Left ventricle myocardium superior (tissue), 1 donor: ENCODE results near the gene SYTL5. TPM values are rescaled to one million over a fixed set of nuclear protein-coding genes. Genes with fewer than 3 reads are reported as not detected.
A peak's percentile ranks its signal among the peaks of the same experiment; 100 is the strongest.

Experiments
- ATAC-seq: fragments of 200-7000 bp; cut with Tn5 transposase; one replicate; pipeline ENCODE4 v1.9.1; 2020; ENCODE audit warnings: mild to moderate bottlenecking, moderate library complexity
- DNase-seq: peaks from one replicate; pipeline ENCODE4 v3.0.0-alpha.2; 2020
- intact Hi-C: fragments of 100-400 bp; cut with micrococcal nuclease; formaldehyde crosslinking; loops from one replicate; pipeline ENCODE4 v1.11.0; 2022
- total RNA-seq: library from RNA; stranded (reverse); fragmentation: NEBNext Ultra II Directional; extraction: Animal tissue kit (Norgen Biotek cat#: 25700); gene quantifications from one replicate; pipeline ENCODE4 v1.2.1, GENCODE V29; 2021
- donor health status: DM: no; HTN: yes; CAD: no; lungs with severe emphysema.

SYTL5 gene
- total RNA-seq, 1 donor from 2014 or later = not detected

GRCh38 chrX:38124000-38124399, 117.6 kb downstream of the SYTL5 start:
- intact Hi-C loops = no loop called here
- DNase-seq (no peak), ATAC-seq (no peak)

GRCh38 chrX:38126179-38126578, 119.8 kb downstream of the SYTL5 start:
- DNase-seq = no peak
- ATAC-seq = no peak
- intact Hi-C loops = no loop called here

GRCh38 chrX:38127961-38128360, 121.6 kb downstream of the SYTL5 start:
- intact Hi-C loops = no loop called here
- ATAC-seq = no peak
- DNase-seq = no peak

GRCh38 chrX:38129366-38129765, 123.0 kb downstream of the SYTL5 start:
- no peak for DNase-seq
- no peak for ATAC-seq
- intact Hi-C loops = no loop called here

GRCh38 chrX:38138157-38138891, 132.0 kb downstream of the SYTL5 start:
- intact Hi-C loops = no loop called here
- DNase-seq (no peak), ATAC-seq (no peak)

- DNase-seq = no peak
- intact Hi-C loops = no loop called here
- ATAC-seq = no peak
Measured at GRCh38 chrX:38138900-38139299, 132.5 kb downstream of the SYTL5 start.

- intact Hi-C loops = no loop called here
- ATAC-seq = peak; percentile 65
- DNase-seq = no peak
Measured at GRCh38 chrX:38142610-38143009, 136.3 kb downstream of the SYTL5 start.

GRCh38 chrX:38149016-38149415, 142.7 kb downstream of the SYTL5 start:
- no peak for DNase-seq
- ATAC-seq = no peak
- intact Hi-C loops = no loop called here

GRCh38 chrX:38150993-38151392, 144.6 kb downstream of the SYTL5 start:
- intact Hi-C loops = no loop called here
- DNase-seq (no peak), ATAC-seq (no peak)

GRCh38 chrX:38151441-38151840, 145.1 kb downstream of the SYTL5 start:
- DNase-seq (no peak), ATAC-seq (no peak)
- intact Hi-C loops = no loop called here

GRCh38 chrX:38154340-38154739, 148.0 kb downstream of the SYTL5 start:
- intact Hi-C loops = no loop called here
- DNase-seq = no peak
- ATAC-seq = no peak

- ATAC-seq = no peak
- intact Hi-C loops = no loop called here
Measured at GRCh38 chrX:38154818-38155217, 148.5 kb downstream of the SYTL5 start.

GRCh38 chrX:38156838-38157237, 150.5 kb downstream of the SYTL5 start:
- intact Hi-C loops = no loop called here
- ATAC-seq (no peak), DNase-seq (no peak)

More at GRCh38 chrX:38154818-38155217, 148.5 kb downstream of the SYTL5 start:
- DNase-seq = no peak

- DNase-seq = no peak
- no peak for ATAC-seq
- intact Hi-C loops = loop anchor here (10.0 kb wide), 1 partner anchor 228 kb away; no protein-coding TSS in a partner anchor
Measured at GRCh38 chrX:38163193-38163592, 156.8 kb downstream of the SYTL5 start.

- intact Hi-C loops = loop anchor here (10.0 kb wide), 1 partner anchor 230 kb away; no protein-coding TSS in a partner anchor
- DNase-seq (no peak), ATAC-seq (no peak)
Measured at GRCh38 chrX:38165023-38165422, 158.7 kb downstream of the SYTL5 start.

GRCh38 chrX:38166478-38167083, 160.2 kb downstream of the SYTL5 start:
- DNase-seq = no peak
- no peak for ATAC-seq
- intact Hi-C loops = loop anchor here (10.0 kb wide), 1 partner anchor 232 kb away; no protein-coding TSS in a partner anchor

GRCh38 chrX:38170556-38170955, 164.2 kb downstream of the SYTL5 start:
- DNase-seq = no peak
- no peak for ATAC-seq
- intact Hi-C loops = no loop called here

- intact Hi-C loops = no loop called here
- ATAC-seq (no peak), DNase-seq (no peak)
Measured at GRCh38 chrX:38172596-38172995, 166.2 kb downstream of the SYTL5 start.

- intact Hi-C loops = no loop called here
- ATAC-seq = no peak
Measured at GRCh38 chrX:38175139-38175538, 168.8 kb downstream of the SYTL5 start.

GRCh38 chrX:38178396-38178795, 172.0 kb downstream of the SYTL5 start:
- intact Hi-C loops = no loop called here
- ATAC-seq = no peak
- DNase-seq = no peak

More at GRCh38 chrX:38175139-38175538, 168.8 kb downstream of the SYTL5 start:
- DNase-seq = no peak
